Stomach (tissue), 9 donors: ENCODE results near the gene ADAM22. TPM values are rescaled to one million over a fixed set of nuclear protein-coding genes. Genes with fewer than 3 reads are reported as not detected.

ENCODE experiments used
- DNase-seq, 2 donors: peaks; one replicate each; pipeline versions ENCODE4 v3.0.0 to v3.0.0-alpha.2; 2013 to 2019
- H3K27ac ChIP-seq, 5 donors: fragments of 200-600 bp in 4 of 5; sonication (generic) in 4 of 5; one replicate each; pipeline ENCODE4 v1.5.1; 2013 to 2019; ENCODE audit warnings: mild to moderate bottlenecking in 1 of 5, moderate library complexity in 1 of 5
- H3K27me3 ChIP-seq, 3 donors: fragments of 200-600 bp; sonication (generic); one replicate each; pipeline ENCODE4 v1.5.1; 2017 to 2019; ENCODE audit warnings: mixed run types in 1 of 3
- H3K36me3 ChIP-seq, 4 donors: fragments of 200-600 bp; sonication (generic); 1 replicate in 3 of 4; 2 replicates in 1 of 4; pipeline ENCODE4 v1.5.1; 2016 to 2019
- H3K4me1 ChIP-seq, 4 donors: fragments of 200-600 bp; sonication (generic); one replicate each; pipeline ENCODE4 v1.5.1; 2016 to 2019
- H3K4me3 ChIP-seq, 4 donors: fragments of 200-600 bp; sonication (generic) in 3 of 4; one replicate each; pipeline ENCODE4 v1.5.1; 2016 to 2019; ENCODE audit warnings: mild to moderate bottlenecking in 1 of 4
- H3K9me3 ChIP-seq, 4 donors: fragments of 200-600 bp; sonication (generic); one replicate each; pipeline ENCODE4 v1.5.1; 2016 to 2019
- CTCF ChIP-seq, 7 experiments: fragments of 450-650 bp in 4 of 7; fragments of 200-600 bp in 3 of 7; sonication (generic) in 3 of 7; IDR thresholded peaks; one replicate each; pipeline ENCODE4 v1.5.1; 2016 to 2019; ENCODE audit warnings: antibody characterized with exemption in 7 of 7, control low read depth in 2 of 7, mild to moderate bottlenecking in 1 of 7
- EP300 ChIP-seq: sonication (generic); formaldehyde crosslinking; IDR thresholded peaks from one replicate; pipeline ENCODE4 v1.6.1; 2017; ENCODE audit warnings: antibody characterized with exemption
- POLR2A ChIP-seq, 4 donors: fragments of 450-650 bp; IDR thresholded peaks; one replicate each; pipeline ENCODE4 v1.6.1; 2016; ENCODE audit warnings: antibody characterized with exemption in 4 of 4, control low read depth in 2 of 4, mild to moderate bottlenecking in 1 of 4, moderate library complexity in 1 of 4
- POLR2AphosphoS5 ChIP-seq, 3 donors: sonication (generic); formaldehyde crosslinking; IDR thresholded peaks; one replicate each; pipeline ENCODE4 v1.6.1; 2016; ENCODE audit warnings: antibody characterized with exemption in 3 of 3
- WGBS, 5 donors: extraction: QIAGEN DNeasy Blood & Tissue Kit in 3 of 5; methylation state at CpG; one replicate each; pipeline versions ENCODE4 v1.1.5 to v1.1.7; 2013 to 2018; 5-methylcytosine and 5-hydroxymethylcytosine counted together
- intact Hi-C: fragments of 100-400 bp; cut with DNase I; formaldehyde crosslinking; loops from one replicate; pipeline ENCODE4 v1.15.1; 2023; ENCODE audit warnings: low total_unique reads
- polyA plus RNA-seq, 3 donors: library from polyadenylated mRNA; stranded (reverse); fragments of 200-250 nt; gene quantifications; one replicate each; pipeline ENCODE4 v1.2.3, GENCODE V29; 2013
- total RNA-seq, 5 donors: library from RNA; depleted of rRNA; stranded (reverse); fragments of >200 nt; gene quantifications; one replicate each; pipeline versions ENCODE4 v1.1.0 to v1.2.3, GENCODE V29; 2014 to 2016
- donor health status: healthy with polysubstance abuse.
- donor health status: Bipolar disorder and iron deficiency.
- donor health status: healthy.

The ADAM22 gene
- total and polyA plus RNA-seq, 8 donors = 0.06 to 16.8 (median 0.29) TPM; not detected in 1

DNA sequence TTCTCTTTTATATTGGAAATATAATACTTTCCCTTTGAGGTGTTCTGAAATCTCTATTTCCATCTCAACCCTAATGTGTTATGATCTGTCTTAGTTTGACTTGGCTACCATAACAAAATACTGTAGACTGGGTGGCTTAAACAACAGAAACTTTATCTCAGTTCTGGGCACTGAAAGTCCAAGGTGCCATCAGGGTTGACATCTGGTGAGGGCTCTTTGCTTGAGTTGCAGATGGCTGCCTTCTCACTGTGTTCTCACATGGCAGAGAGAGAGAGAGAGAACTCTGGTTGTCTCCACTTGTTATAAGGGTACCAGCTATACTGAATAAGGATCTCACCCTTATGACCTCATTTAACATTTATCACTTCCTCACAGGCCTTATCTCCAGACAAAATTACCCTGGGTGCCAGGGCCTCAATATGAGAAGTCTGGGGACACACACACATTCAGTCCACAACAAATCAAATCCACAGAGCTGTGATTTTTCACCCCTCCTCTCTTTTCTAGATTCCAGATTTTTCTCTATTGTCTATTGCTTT, 181.3 kb downstream of the ADAM22 start:
- Histone ChIP-seq H3K27ac (no peak overlapping the region), H3K4me3 (no peak overlapping the region), H3K9me3 (no peaks in the 10 kb centered on the region), H3K36me3 (no peaks in the 10 kb centered on the region), H3K4me1 (no peaks in the 10 kb centered on the region), H3K27me3 (no peaks in the 10 kb centered on the region)
- TF ChIP-seq POLR2AphosphoS5 (IDR thresholded peaks at IDR 0.05) = no peak
- no peak for TF ChIP-seq POLR2A (IDR thresholded peaks at IDR 0.05)
- TF ChIP-seq CTCF (IDR thresholded peaks at IDR 0.05) = no peak
- no peak for TF ChIP-seq EP300
- no peak for DNase-seq
- intact Hi-C loops = no loop called here

DNA sequence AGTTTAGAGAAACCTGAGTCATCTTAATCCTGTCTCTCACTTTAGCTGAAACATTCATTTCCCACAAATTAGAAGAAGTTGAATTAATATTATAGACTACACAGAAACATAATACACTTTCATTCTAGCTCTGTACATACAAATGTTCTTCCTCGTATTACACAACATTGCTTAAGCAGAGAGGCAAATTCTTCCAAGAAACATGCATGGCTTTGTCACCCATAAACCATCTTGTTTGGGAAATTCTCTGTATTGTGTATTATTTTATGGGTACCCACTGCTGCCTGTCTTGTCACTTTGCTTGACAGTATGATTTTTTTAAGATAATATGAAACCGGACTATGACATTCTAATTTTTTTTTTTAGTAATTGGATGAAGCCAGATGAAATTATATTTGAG, 181.8 kb downstream of the ADAM22 start:
- WGBS, 5 donors = 82 to 94% (median 85%) methylated on average over 2 of the region's 2 CpGs
- DNase-seq = no peak
- Histone ChIP-seq H3K4me1 (no peaks in the 10 kb centered on the region), H3K36me3 (no peaks in the 10 kb centered on the region), H3K27me3 (no peaks in the 10 kb centered on the region), H3K9me3 (no peaks in the 10 kb centered on the region), H3K4me3 (no peak overlapping the region), H3K27ac (no peak overlapping the region)
- intact Hi-C loops = no loop called here
- TF ChIP-seq CTCF (IDR thresholded peaks at IDR 0.05) (no peak), POLR2A (IDR thresholded peaks at IDR 0.05) (no peak), EP300 (no peak), POLR2AphosphoS5 (IDR thresholded peaks at IDR 0.05) (no peak)

GRCh38 chr7:88116235-88116795, 182.3 kb downstream of the ADAM22 start:
- TF ChIP-seq POLR2A (IDR thresholded peaks at IDR 0.05) (no peak), CTCF (IDR thresholded peaks at IDR 0.05) (no peak), POLR2AphosphoS5 (IDR thresholded peaks at IDR 0.05) (no peak), EP300 (no peak)
- DNase-seq = no peak
- intact Hi-C loops = no loop called here
- no peaks in the 10 kb centered on the region for H3K27me3 ChIP-seq
- no peaks in the 10 kb centered on the region for H3K9me3 ChIP-seq
- no peaks in the 10 kb centered on the region for H3K4me1 ChIP-seq
- H3K4me3 ChIP-seq = no peak overlapping the region
- no peak overlapping the region for H3K27ac ChIP-seq
- H3K36me3 ChIP-seq = no peaks in the 10 kb centered on the region
- WGBS, 5 donors = 33 to 64% (median 55%) methylated on average over 1 of the region's 1 CpG

- no peak overlapping the region for H3K4me3 ChIP-seq
- no peaks in the 10 kb centered on the region for H3K36me3 ChIP-seq
- H3K27ac ChIP-seq = no peak overlapping the region
- WGBS, 5 donors = 66 to 81% (median 75%) methylated on average over 2 of the region's 2 CpGs
- H3K9me3 ChIP-seq = no peaks in the 10 kb centered on the region
- intact Hi-C loops = no loop called here
- DNase-seq = no peak
- no peaks in the 10 kb centered on the region for H3K4me1 ChIP-seq
- TF ChIP-seq CTCF (IDR thresholded peaks at IDR 0.05) (no peak), POLR2AphosphoS5 (IDR thresholded peaks at IDR 0.05) (no peak)
- H3K27me3 ChIP-seq = no peaks in the 10 kb centered on the region
Observed at GRCh38 chr7:88117325-88117724, 183.3 kb downstream of the ADAM22 start.
